Body of pancreas (tissue), 4 donors: ENCODE results near the gene CCDC107.

Source experiments
- CTCF ChIP-seq, 7 experiments: fragments of 450-650 bp in 4 of 7; fragments of 200-600 bp in 3 of 7; sonication (generic) in 3 of 7; IDR thresholded peaks; one replicate each; pipeline ENCODE4 v1.5.1; 2016 to 2019; ENCODE audit warnings: antibody characterized with exemption in 7 of 7
- POLR2A ChIP-seq, 3 donors: fragments of 450-650 bp; IDR thresholded peaks; one replicate each; pipeline ENCODE4 v1.6.1; 2016; ENCODE audit warnings: antibody characterized with exemption in 3 of 3, mild to moderate bottlenecking in 2 of 3

- no peak for TF ChIP-seq CTCF (IDR thresholded peaks at IDR 0.05)
- TF ChIP-seq POLR2A (IDR thresholded peaks at IDR 0.05), result peak in 1 of 3 donors; percentile 58
Observed at GRCh38 chr9:35695943-35696401, 37.9 kb downstream of the CCDC107 start.
